Transverse colon (tissue), 4 donors: ENCODE data around the gene EMC1. TPM values are rescaled to one million over a fixed set of nuclear protein-coding genes. Genes with fewer than 3 reads are reported as not detected.
"Not testable (repeated sequence)": the region's sequence is repeated elsewhere in the genome, so short reads cannot be mapped to it uniquely, and the experiment has no call there.

Experiments
- DNase-seq: peaks from one replicate; pipeline ENCODE4 v3.0.0-alpha.2; 2019
- H3K27ac ChIP-seq, 4 donors: fragments of 200-600 bp; sonication (generic); 2 replicates each; pipeline ENCODE4 v1.5.1; 2016 to 2018; ENCODE audit warnings: inconsistent platforms in 4 of 4
- H3K27me3 ChIP-seq: fragments of 200-600 bp; sonication (generic); 2 replicates; pipeline ENCODE4 v1.5.1; 2017; ENCODE audit warnings: inconsistent platforms
- H3K36me3 ChIP-seq, 4 donors: fragments of 200-600 bp; sonication (generic); 2 replicates each; pipeline ENCODE4 v1.5.1; 2017 to 2019; ENCODE audit warnings: inconsistent platforms in 4 of 4
- H3K4me1 ChIP-seq, 4 donors: fragments of 200-600 bp; sonication (generic); 2 replicates each; pipeline ENCODE4 v1.5.1; 2017 to 2020; ENCODE audit warnings: inconsistent platforms in 4 of 4
- H3K4me3 ChIP-seq, 4 donors: fragments of 200-600 bp; sonication (generic); 1 replicate in 1 of 4; 2 replicates in 3 of 4; pipeline versions ENCODE4 v1.5.1 to v1.6.1; 2017 to 2019; ENCODE audit warnings: inconsistent platforms in 4 of 4
- H3K9me3 ChIP-seq, 2 donors: fragments of 200-600 bp; sonication (generic); 2 replicates each; pipeline ENCODE4 v1.5.1; 2017 to 2019; ENCODE audit warnings: inconsistent platforms in 2 of 2
- CTCF ChIP-seq, 5 experiments: fragments of 200-600 bp in 3 of 5; fragments of 450-650 bp in 2 of 5; sonication (generic) in 3 of 5; IDR thresholded peaks; 1 replicate in 2 of 5; 2 replicates in 3 of 5; pipeline ENCODE4 v1.5.1; 2016 to 2017; ENCODE audit warnings: antibody characterized with exemption in 5 of 5, inconsistent platforms in 3 of 5, mild to moderate bottlenecking in 2 of 5, moderate library complexity in 1 of 5
- EP300 ChIP-seq: sonication (generic); formaldehyde crosslinking; IDR thresholded peaks from one replicate; pipeline ENCODE4 v1.6.1; 2017; ENCODE audit warnings: antibody characterized with exemption, low read depth
- POLR2A ChIP-seq: fragments of 450-650 bp; IDR thresholded peaks from one replicate; pipeline ENCODE4 v1.6.1; 2016; ENCODE audit warnings: antibody characterized with exemption, mild to moderate bottlenecking, moderate library complexity
- POLR2AphosphoS5 ChIP-seq, 3 donors: sonication (generic); formaldehyde crosslinking; IDR thresholded peaks; one replicate each; pipeline ENCODE4 v1.6.1; 2016; ENCODE audit warnings: antibody characterized with exemption in 3 of 3
- WGBS, 2 donors: methylation state at CpG; one replicate each; pipeline ENCODE4 v1.1.5; 2018; ENCODE audit warnings: low coverage in 1 of 2; 5-methylcytosine and 5-hydroxymethylcytosine counted together
- in situ Hi-C, 4 donors: fragments of 200-750 bp; cut with MboI; loops; one replicate each; pipeline versions ENCODE4 v1.15.0 to v1.15.1; 2017; ENCODE audit warnings: low sequenced_read_pairs in 3 of 4, low pct_ligation_motif_present in 1 of 4, low pct_unique_long_range_greater_than_20kb in 1 of 4
- intact Hi-C: fragments of 100-400 bp; cut with DNase I; formaldehyde crosslinking; loops from one replicate; pipeline ENCODE4 v1.15.1; 2023; ENCODE audit warnings: low total_unique reads
- total RNA-seq, 4 donors: library from RNA; depleted of rRNA; stranded (reverse); fragments of >200 nt; gene quantifications; one replicate each; pipeline ENCODE4 v1.1.0, GENCODE V29; 2016

Gene EMC1
- total RNA-seq, 4 donors from 2014 or later: 18.3 to 39.7 (median 32.6) TPM

GRCh38 chr1:19220080-19220846 lies 31.1 kb downstream of the EMC1 start:
- Histone ChIP-seq H3K9me3 (no peaks in the 10 kb centered on the region), H3K27ac (no peak overlapping the region), H3K36me3 (peaks cover 0 to 54% (median 13%) of the 10 kb centered on the region in 4 donors), H3K4me3 (no peak overlapping the region), H3K4me1 (no peaks in the 10 kb centered on the region), H3K27me3 (no peaks in the 10 kb centered on the region)
- intact Hi-C loops (no loop called here), in situ Hi-C loops (no loop called here)
- no peak for TF ChIP-seq POLR2A
- TF ChIP-seq CTCF (IDR thresholded peaks at IDR 0.05): no peak
- TF ChIP-seq POLR2AphosphoS5 (IDR thresholded peaks at IDR 0.05): no peak
- no peak for TF ChIP-seq EP300
- WGBS, 2 donors: 90 to 92% methylated on average over 5 to 8 of the region's 8 CpGs
- DNase-seq: no peak

GRCh38 chr1:19219451-19219850 lies 31.9 kb downstream of the EMC1 start:
- 82 to 87% methylated on average over 7 of the region's 7 CpGs for WGBS, 2 donors
- no peak overlapping the region for H3K27ac ChIP-seq
- TF ChIP-seq EP300 (no peak), POLR2AphosphoS5 (IDR thresholded peaks at IDR 0.05) (no peak), CTCF (IDR thresholded peaks at IDR 0.05) (no peak), POLR2A (no peak)
- intact Hi-C loops: no loop called here
- in situ Hi-C loops: no loop called here
- H3K36me3 ChIP-seq: peaks cover 0 to 47% (median 13%) of the 10 kb centered on the region in 4 donors
- no peaks in the 10 kb centered on the region for H3K4me1 ChIP-seq
- H3K9me3 ChIP-seq: no peaks in the 10 kb centered on the region
- no peak overlapping the region for H3K4me3 ChIP-seq
- H3K27me3 ChIP-seq: no peaks in the 10 kb centered on the region
- no peak for DNase-seq

DNA sequence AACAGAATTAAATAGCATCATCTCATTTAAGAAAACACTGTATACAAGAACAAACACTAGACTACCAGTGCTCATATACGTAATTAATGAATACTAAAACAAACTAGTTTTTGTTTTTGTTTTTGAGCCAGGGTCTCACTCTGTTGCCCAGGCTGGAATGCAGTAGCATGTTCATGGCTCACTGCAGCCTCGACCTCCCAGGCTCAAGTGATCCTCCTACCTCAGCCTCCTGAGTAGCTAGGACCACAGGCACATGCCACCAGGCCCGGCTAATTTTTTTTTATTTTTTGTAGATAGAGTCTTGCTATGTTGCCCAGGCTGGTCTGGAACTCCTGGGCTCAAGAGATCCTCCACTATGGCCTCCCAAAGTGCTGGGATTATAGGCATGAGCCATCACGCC lies 34.7 kb downstream of the EMC1 start:
- DNase-seq, intact Hi-C loops, H3K27ac ChIP-seq, H3K4me3 ChIP-seq, H3K9me3 ChIP-seq, H3K27me3 ChIP-seq, in situ Hi-C loops: not testable (repeated sequence)
- Histone ChIP-seq H3K4me1 (peaks cover under 1 to 17% (median 6%) of the 10 kb centered on the region in 4 donors), H3K36me3 (peaks cover 0 to 33% (median 9%) of the 10 kb centered on the region in 4 donors)
- WGBS, 2 donors: 94 to 96% methylated on average over 4 of the region's 4 CpGs

- WGBS, 2 donors: 100% methylated on average over 1 of the region's 1 CpG
- H3K36me3 ChIP-seq: peaks cover 0 to 17% (median 3%) of the 10 kb centered on the region in 4 donors
- intact Hi-C loops: no loop called here
These were observed 37.7 kb downstream of the EMC1 start for GRCh38 chr1:19213580-19213979.

More at GRCh38 chr1:19213580-19213979, 37.7 kb downstream of the EMC1 start:
- Histone ChIP-seq H3K4me1 (peaks cover 14 to 35% (median 22%) of the 10 kb centered on the region in 4 donors), H3K27me3 (no peaks in the 10 kb centered on the region), H3K27ac (no peak overlapping the region), H3K4me3 (no peak overlapping the region), H3K9me3 (no peaks in the 10 kb centered on the region)
- TF ChIP-seq EP300 (no peak), POLR2A (no peak), POLR2AphosphoS5 (IDR thresholded peaks at IDR 0.05) (no peak), CTCF (IDR thresholded peaks at IDR 0.05) (no peak)
- in situ Hi-C loops: no loop called here
- no peak for DNase-seq
